Mucosa of gallbladder (tissue), 1 donor: ENCODE results near the gene CDH8. TPM values are rescaled to one million over a fixed set of nuclear protein-coding genes. Genes with fewer than 3 reads are reported as not detected.

Experiments
- DNase-seq: peaks from one replicate; pipeline ENCODE4 v3.0.0-alpha.2; 2020; ENCODE audit warnings: low spot score
- total RNA-seq: library from RNA; stranded (reverse); gene quantifications from one replicate; pipeline ENCODE4 v1.2.1, GENCODE V29; 2021
- donor health status: DM: no; HTN: no; CAD: no.

The CDH8 gene
- total RNA-seq, 1 donor from 2014 or later = 0.43 TPM

GRCh38 chr16:62033065-62033464 is 3.2 kb downstream of the CDH8 start:
- DNase-seq = no peak

GRCh38 chr16:62029947-62030346 is 6.3 kb downstream of the CDH8 start:
- no peak for DNase-seq

GRCh38 chr16:62022688-62023087 is 13.6 kb downstream of the CDH8 start:
- no peak for DNase-seq

GRCh38 chr16:62021161-62021581 is 15.1 kb downstream of the CDH8 start:
- DNase-seq = no peak

- DNase-seq = no peak
These were observed 15.6 kb downstream of the CDH8 start for GRCh38 chr16:62020681-62021080.

DNA sequence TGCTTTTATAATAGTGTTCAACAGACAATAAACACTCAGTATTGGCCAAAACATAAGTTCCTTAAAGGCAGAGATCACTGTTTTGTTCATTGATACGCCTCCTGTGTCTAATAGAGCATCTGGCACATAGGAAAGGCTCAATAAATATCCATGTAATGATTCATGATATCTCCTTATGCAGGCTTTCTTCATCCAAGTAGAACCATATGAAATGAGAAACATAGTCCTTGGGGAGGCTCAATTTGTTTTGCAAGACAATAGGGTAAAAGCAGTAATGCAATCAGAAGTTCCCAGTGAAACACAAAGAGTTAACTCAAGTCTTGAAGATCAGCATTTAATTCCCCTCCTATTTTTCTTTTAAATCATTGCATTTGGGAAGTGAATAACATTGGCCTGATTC is 16.4 kb downstream of the CDH8 start:
- no peak for DNase-seq

- no peak for DNase-seq
These were observed 17.8 kb downstream of the CDH8 start for GRCh38 chr16:62018301-62019060.

DNA sequence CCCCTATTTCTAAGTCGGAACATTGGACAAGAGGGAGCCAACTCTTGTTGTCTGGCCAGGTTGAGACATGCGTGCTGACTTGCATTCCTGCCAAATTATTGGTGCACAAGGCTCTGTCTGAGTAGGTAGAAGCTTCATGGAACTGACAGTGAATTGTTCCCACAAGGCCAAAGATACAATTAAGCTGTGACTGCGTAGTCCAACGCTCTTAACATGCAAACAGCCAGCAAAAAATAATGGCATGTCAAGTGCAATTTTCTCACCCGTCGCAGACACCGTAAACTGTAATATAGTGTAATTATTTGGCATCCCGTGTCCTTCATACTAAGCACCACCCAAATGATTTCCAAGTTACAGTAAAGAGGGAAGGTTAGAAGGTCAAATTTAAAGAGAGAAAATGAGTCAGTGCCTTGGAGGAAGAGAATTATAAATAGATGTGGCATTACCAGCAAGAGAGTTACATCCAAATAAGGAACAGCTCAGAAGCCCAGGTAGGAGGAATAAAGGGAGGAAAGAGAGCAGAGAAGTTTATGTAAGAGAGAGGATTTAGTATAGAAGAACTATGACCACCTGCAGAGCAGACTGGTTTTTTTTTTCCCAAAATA is 21.8 kb downstream of the CDH8 start:
- DNase-seq = no peak

DNA sequence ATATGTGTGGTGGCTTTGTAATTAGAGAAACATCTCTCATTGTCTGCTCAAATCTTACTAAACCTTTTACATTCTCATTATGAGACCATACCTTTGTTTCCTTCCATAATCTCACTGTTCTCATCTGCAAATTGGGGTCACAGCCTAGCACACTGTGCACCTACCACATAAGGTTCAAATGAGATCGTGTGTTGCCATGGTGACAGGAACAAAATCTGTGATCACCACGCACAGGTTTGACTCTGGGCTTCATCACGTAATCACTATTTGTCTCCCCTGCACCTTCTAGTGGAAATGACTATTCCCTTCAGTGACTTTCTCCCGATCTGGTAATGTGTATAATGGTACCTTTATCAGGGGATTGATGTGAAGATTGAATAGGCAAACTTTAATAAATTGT is 26.1 kb downstream of the CDH8 start:
- DNase-seq = no peak

GRCh38 chr16:61998460-61998859 is 37.8 kb downstream of the CDH8 start:
- no peak for DNase-seq

- no peak for DNase-seq
These were observed 43.1 kb downstream of the CDH8 start for GRCh38 chr16:61993108-61993507.

- no peak for DNase-seq
These were observed 48.7 kb downstream of the CDH8 start for GRCh38 chr16:61987474-61988012.

DNA sequence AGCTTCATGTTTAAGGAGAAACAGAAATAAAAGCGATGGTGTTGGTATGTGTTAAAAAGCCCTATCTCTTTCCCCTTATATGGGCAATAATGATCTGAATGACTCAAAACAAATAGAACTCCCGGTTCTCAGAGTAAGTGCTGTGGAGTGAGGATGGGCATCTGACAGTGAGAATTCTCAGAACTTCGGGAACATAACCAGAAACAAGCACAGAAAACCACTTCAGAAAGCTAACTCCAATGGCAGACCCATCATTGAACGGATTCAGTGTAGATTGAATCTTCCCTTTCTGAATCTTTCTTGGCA is 67.2 kb downstream of the CDH8 start:
- no peak for DNase-seq

DNA sequence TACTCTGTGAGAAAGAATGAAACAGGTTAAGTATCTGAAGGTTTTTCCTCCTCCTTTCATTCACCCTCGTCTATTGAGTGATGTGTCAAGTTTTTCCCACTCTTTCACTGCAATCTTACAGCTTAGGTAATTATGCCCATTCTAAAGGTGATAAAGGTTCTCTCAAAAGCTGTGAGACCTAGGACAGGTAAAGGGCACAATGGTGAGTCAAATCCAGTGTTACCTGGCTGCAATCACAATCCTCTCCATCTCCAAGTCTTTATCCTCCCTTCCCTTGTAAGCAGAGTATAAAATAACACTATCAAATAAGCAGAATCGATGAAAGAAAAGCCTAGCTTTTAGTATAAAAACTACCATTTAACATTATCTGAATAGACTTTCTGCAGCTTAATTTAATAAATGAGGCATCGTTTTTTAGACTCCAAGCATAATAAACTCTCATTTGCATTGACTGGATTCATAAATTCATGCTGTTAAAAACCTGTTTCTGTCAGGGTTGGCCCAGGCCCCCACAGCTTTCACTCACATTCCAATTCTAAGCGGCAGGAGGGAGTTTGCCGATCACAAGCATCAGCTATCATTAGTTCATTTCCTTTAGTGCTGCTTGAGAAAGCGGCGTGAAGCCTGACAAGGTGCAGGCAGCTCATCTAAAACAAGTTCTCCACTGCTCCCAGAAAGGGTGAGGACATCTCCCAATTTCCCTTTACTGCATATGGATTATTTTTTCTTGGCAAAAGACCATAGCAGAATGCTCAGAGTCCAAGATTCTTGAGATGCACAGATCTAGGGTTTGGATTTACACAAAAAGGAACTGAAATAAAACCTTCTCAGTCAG is 67.8 kb downstream of the CDH8 start:
- no peak for DNase-seq

GRCh38 chr16:61957075-61957855 is 79.0 kb downstream of the CDH8 start:
- no peak for DNase-seq

DNA sequence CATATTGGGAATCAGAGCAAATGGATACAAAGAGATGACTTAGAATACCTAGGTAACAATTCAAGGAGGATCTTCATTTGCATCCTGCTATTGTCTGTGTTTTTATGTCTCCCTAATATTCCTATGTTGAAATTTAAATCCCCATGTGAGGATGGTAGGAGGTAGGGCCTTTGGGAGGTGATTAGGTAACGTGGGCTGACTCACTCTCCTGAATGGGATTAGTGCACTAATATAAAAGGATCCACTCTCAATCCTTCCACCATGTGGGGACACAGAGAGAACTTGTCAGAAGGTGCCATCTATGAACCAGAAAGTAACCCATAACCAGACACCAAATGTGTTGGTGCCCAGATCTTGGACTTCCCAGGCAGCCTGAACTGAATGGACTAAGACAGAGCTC is 83.4 kb downstream of the CDH8 start:
- no peak for DNase-seq

- DNase-seq = no peak
These were observed 87.8 kb downstream of the CDH8 start for GRCh38 chr16:61948414-61948813.

DNA sequence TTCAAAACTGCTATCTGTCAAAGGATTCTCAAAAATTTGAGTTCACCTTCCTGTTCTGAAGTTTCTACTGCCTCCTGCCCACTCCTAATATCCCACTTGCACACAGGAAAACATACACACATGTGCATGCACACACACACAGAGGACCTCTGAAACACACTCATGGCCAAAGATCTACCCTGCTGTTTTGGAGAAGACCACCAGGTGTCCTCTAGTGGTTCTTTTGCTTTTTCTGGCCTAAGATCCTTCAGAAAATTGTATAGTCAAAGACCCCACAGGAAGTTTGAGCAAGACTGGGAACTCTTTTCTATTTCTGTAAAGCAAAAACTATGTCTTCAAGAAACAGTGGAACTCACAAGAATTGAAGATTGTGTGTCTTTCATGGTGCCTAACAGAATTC is 90.2 kb downstream of the CDH8 start:
- no peak for DNase-seq

GRCh38 chr16:61945511-61945910 is 90.7 kb downstream of the CDH8 start:
- DNase-seq = no peak

DNA sequence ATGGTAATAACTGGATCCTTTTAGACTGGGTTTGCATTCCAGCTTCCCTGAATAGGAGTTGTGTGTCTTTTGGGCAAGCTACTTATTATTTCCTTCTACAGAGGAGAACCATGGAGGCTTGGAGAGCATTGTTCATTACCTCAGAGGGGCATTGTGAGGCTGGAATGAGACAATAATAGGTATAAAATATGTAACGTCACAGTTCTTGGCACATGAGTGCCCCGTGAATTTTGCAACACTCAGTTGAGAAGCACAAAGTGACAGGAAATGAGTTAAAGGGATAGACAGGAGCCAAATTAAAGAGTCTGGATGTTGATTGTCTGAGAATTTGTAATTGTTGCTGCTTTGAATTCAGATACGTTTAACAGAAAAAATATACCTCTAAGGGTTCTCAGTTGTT is 92.2 kb downstream of the CDH8 start:
- no peak for DNase-seq

DNA sequence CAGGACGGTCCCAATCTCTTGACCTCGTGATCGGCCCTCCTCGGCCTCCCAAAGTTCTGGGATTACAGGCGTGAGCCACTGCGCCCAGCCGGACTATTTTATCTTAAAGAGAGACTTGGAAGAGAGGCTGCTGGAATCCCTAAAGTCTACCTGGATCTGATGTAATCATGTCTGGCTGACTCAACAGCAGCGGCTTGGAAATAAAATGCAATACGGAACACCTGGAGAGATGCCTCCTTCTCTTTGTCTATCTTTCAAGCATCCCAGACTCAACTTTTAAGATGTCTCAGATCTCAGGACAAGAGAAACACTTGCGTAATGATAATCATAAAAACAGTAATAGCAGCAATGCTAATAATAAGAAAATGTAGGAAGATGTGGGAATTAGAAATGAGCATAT is 95.6 kb downstream of the CDH8 start:
- DNase-seq = no peak

GRCh38 chr16:61937646-61938045 is 98.6 kb downstream of the CDH8 start:
- no peak for DNase-seq
